ENCODE data around the gene RIMS4. TPM values are rescaled to one million over a fixed set of nuclear protein-coding genes. Genes with fewer than 3 reads are reported as not detected.
A peak's percentile ranks its signal among the peaks of the same experiment; 100 is the strongest.

Gene RIMS4
- polyA plus RNA-seq, 1 donor from 2014 or later: not detected

DNA sequence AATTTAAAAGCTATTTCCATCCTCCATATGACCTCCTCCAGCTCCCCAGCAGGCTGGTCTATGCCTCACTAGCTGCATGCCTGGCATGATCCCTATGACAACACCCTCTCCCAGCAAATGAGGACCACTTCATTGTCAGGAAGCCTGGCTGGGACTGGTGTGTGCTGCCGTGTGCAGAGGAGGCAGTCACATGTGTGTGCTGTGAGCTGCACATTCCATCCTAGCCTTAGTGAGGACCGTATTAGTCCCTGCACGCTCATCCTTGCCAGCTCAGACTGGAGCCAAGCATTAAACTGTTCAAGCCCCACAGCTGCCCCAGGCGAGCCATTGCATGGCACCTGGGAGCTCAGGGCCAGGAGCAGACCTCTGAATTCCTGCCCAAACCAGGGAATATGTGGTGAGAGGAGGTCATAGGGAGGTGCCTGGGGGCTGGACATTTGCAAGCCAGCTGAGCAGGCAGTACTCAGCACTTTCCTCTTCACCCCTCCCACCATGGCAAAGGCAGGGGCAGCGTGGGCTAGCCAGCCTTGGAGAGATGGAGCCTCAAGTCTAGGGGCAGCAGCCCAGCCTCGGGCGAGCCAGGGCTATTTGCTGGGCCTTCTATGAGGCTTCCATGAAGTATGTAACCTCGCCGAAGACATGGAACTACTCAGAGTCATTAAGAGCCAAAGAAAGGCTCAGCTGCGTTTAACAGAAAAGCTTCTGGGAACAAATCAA lies 103.9 kb downstream of the RIMS4 start:
- Mint-ChIP-seq H3K4me1 (peaks cover 0 to 9% (median 2%) of the 10 kb centered on the region in 3 donors), H3K27me3 (peaks cover 14% of the 10 kb centered on the region), H3K9me3 (no peaks in the 10 kb centered on the region), H3K36me3 (no peaks in the 10 kb centered on the region), H3K27ac (peak overlapping the region in 1 of 3 donors; percentile 22), H3K4me3 (no peak overlapping the region)

DNA sequence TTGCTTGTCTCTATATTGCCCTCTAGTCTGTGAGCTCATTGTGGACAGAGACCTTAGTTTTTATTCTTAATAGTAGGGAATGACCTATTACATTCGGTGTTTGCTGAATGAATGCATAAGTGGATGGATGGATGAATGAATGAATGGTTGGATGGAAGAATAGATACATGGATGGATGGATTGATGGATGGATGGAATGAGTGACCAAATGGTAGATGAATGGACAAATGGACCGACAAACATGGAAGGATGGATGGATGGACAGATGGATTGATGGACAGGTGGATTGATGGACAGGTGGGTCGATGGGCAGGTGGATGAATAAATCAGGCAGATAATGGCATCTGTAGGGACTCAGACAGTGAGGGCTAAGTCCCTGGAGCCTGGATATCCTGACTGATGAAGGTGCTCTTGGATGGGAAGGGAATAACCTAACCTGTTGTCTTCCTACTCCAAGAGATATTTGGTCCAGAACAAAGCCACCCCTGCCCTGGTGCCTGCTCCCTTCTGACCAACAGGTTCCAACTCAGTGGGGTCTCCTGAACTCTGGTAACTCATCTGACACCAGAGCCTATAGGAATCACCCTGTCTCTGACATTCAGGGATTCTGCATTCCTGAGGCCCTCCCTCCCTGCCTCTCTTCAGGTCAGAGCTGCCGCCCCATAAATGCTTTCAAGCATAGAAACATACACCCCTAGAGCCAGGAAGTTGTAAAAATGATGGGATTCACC lies 104.8 kb downstream of the RIMS4 start:
- H3K4me1 Mint-ChIP-seq: peaks cover 0 to 9% (median 2%) of the 10 kb centered on the region in 3 donors
- H3K27ac Mint-ChIP-seq: peak overlapping the region in 1 of 3 donors; percentile 22
- H3K4me3 Mint-ChIP-seq: no peak overlapping the region
- no peaks in the 10 kb centered on the region for H3K36me3 Mint-ChIP-seq
- no peaks in the 10 kb centered on the region for H3K9me3 Mint-ChIP-seq
- peaks cover 19% of the 10 kb centered on the region for H3K27me3 Mint-ChIP-seq

DNA sequence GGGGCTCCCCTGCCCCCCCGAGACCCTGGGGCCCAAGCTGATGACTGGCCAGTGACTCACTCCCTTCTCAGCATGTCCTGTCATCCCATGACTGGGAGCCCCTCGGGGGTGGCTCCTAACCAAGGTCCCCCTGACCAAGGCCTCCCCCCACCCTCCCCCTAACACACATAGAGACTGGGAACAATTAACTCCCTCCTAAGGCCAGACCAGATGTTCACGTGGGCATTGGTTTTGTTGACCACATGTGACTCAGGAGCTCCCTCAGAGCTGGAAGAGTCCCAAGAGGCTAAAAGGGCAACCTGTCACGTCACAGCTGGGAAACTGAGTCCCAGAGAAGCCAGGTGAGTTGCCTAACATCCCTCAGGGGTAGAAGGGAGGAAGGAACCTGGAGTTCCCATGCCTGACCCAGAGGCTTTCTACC lies 105.8 kb downstream of the RIMS4 start:
- H3K27me3 Mint-ChIP-seq: peaks cover 19% of the 10 kb centered on the region
- H3K9me3 Mint-ChIP-seq: no peaks in the 10 kb centered on the region
- no peak overlapping the region for H3K4me3 Mint-ChIP-seq
- peaks cover 0 to 9% (median 2%) of the 10 kb centered on the region in 3 donors for H3K4me1 Mint-ChIP-seq
- no peaks in the 10 kb centered on the region for H3K36me3 Mint-ChIP-seq
- no peak overlapping the region for H3K27ac Mint-ChIP-seq

DNA sequence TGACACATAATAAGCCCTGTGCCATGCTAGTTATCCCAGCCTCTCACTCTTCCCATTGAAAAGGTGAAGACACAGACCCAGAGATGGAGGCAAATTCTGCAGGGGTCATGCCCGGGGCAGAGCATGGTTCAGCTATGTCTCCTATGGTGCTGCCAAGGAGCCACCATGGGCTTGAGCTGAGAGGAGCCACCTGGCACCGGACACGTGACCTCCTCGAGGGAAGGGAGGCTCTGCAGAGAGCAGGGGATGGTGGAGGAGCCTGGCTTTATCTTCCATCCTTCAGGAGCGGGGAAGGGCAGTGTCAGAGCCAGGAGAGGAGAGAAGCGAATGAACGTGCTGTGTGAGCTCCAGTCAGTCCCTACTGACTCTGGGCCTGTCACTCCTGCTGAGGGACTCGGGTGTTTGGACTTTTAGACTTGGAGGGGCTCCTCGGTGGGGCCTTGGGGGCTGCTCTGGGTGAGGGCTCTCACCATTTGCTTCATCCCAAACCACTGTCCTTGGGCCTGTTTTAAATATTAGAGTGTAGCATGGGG lies 106.3 kb downstream of the RIMS4 start:
- Mint-ChIP-seq H3K27me3 (peaks cover 19% of the 10 kb centered on the region), H3K36me3 (no peaks in the 10 kb centered on the region), H3K27ac (no peak overlapping the region), H3K9me3 (no peaks in the 10 kb centered on the region), H3K4me1 (peaks cover 0 to 9% (median 2%) of the 10 kb centered on the region in 3 donors), H3K4me3 (no peak overlapping the region)

DNA sequence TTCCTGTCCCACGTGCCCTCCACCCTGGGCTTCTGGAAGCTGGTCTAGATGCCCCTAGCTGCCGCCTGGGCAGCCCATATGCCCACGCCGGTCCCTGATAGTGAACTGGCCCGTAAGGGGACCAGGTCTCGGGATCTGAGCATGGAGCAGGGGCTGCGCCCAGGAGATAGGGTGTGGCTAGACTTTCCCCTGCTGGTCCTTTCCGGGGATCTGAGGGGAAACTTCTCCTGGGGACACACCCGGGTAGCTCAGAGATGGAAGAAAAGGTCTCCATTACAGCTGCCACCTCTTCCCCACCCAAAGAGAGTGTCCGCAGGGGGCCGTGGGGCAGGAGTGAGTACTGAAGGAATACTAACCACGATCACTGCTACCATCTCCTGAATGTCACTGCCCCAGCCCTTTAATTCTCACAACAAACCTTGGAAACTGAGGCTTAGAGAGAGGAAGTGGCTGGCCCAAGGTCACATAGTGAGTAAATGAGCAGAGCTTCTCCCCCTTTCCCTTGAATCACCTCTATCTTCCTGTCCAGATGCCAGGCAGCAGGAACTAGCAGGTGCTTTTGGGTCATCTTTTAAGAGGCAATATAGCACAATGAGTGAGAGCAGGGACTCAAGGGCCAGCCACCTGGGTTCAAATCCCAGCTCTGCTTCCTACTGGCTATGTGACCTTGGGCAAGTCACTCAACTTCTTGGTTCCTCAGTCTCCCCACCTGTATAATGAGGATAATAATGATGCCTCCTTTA lies 107.0 kb downstream of the RIMS4 start:
- Mint-ChIP-seq H3K4me1 (peaks cover 0 to 9% (median 2%) of the 10 kb centered on the region in 3 donors), H3K27ac (no peak overlapping the region), H3K9me3 (no peaks in the 10 kb centered on the region), H3K27me3 (peaks cover 19% of the 10 kb centered on the region), H3K36me3 (no peaks in the 10 kb centered on the region), H3K4me3 (peak overlapping the region in 2 of 4 donors; percentile 55 to 70)

DNA sequence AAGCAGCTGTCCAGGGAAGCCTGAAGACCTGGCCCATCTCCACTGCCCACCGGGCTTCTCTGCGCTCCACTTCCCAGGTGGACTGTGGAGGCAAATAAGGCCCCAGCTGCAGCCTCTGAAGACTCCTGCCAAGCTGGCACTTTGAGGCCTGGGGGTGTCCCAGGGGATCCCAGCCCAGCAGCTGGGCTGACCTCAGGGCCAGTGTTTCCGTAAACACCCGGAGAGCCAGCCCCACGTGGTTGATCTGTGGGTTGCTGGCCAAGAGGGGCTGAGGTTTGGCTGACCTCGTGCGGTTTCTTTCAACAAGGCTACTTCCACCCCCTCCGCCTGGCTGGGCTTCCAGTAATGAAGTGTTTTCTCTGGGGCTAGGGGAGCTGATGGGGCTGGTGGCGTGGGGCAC lies 107.6 kb downstream of the RIMS4 start:
- Mint-ChIP-seq H3K9me3 (no peaks in the 10 kb centered on the region), H3K36me3 (no peaks in the 10 kb centered on the region), H3K4me1 (peaks cover 0 to 9% (median 2%) of the 10 kb centered on the region in 3 donors), H3K27me3 (peaks cover 19% of the 10 kb centered on the region), H3K27ac (no peak overlapping the region), H3K4me3 (peak overlapping the region in 1 of 4 donors; percentile 55)

DNA sequence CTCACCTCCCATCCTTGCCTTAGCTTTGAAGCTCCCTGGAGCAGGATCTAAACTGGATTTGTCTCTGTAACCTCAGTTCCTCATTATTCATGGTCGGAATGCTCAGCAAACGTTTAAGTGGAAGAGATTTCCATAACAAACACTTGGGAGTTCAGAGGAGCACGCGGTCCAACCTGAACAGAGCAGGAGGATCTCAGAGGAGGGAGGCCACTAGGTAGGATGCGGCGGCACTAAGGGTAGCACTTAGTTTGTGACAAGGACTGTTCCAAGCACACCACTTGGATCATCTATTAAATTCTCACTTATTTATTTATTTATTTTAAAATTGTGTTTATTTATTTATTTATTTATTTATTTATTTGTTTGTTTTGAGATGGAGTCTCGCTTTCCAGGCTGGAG lies 108.5 kb downstream of the RIMS4 start:
- H3K27ac Mint-ChIP-seq: no peak overlapping the region
- H3K4me3 Mint-ChIP-seq: peak overlapping the region in 1 of 4 donors; percentile 41
- H3K27me3 Mint-ChIP-seq: peaks cover 19% of the 10 kb centered on the region
- no peaks in the 10 kb centered on the region for H3K36me3 Mint-ChIP-seq
- H3K4me1 Mint-ChIP-seq: peaks cover 0 to 9% (median 4%) of the 10 kb centered on the region in 3 donors
- no peaks in the 10 kb centered on the region for H3K9me3 Mint-ChIP-seq

Other genes with a start within 250 kb of the RIMS4 start
- 63.3 TPM for gene PKIG, start 228.0 kb downstream of the RIMS4 start, polyA plus RNA-seq
- 10.5 TPM for gene ADA, start 158.8 kb downstream of the RIMS4 start, polyA plus RNA-seq
- gene CCN5, start 95.2 kb downstream of the RIMS4 start, polyA plus RNA-seq: not detected
- not detected for gene KCNK15, start 64.7 kb downstream of the RIMS4 start, polyA plus RNA-seq
- 505 TPM for gene YWHAB, start 75.2 kb upstream of the RIMS4 start, polyA plus RNA-seq
- gene PABPC1L, start 99.5 kb upstream of the RIMS4 start, polyA plus RNA-seq: 3.4 TPM
- 33.0 TPM for gene TOMM34, start 149.9 kb upstream of the RIMS4 start, polyA plus RNA-seq
- 131 TPM for gene STK4, start 156.0 kb upstream of the RIMS4 start, polyA plus RNA-seq